ENCODE measurements around the gene ARSK. TPM values are rescaled to one million over a fixed set of nuclear protein-coding genes. Genes with fewer than 3 reads are reported as not detected.

ARSK gene
- polyA plus RNA-seq, 12 donors, result 8.5 to 29.7 (median 11.1) TPM; not detected in 1

DNA sequence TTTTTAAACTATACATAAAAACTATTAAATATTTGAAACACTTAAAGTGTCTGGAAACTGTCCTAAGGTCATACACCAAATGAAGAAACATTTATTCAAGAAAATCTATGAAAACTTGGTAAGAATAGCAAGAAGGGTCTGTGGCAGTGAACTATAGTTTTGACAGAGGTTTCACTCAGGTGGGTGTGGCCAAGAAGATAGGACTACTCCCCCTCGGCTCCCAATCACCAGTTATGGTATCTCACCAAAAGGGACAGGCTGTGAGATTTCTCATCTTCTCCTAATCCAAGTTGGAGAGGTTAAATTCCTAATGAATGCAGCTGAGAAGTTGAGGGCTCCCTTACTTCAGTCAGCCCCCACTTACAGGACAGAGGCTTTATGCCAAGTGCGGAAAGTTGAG, 2.9 kb downstream of the ARSK start:
- DNase-seq, result no peak

DNA sequence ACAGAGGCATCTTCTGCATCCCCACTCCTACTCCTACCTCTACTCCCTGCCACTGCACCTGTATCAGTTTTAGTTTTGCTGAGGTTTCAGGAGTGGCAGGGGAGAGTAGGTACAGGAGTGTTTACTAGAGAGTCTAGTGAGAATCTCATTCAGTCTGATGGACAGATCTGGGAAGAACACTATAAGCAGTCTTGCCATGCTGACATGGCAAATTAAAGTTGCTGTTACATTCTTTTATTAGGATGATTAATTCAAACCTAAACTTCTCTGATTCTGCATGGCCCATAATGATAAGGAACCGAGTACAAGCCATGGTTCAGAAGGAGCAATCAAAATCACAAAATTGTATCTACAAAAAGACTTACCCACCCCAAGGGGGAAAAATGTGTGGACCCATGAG, 7.4 kb downstream of the ARSK start:
- no peak for DNase-seq

- no peak for DNase-seq
Measured at GRCh38 chr5:95563367-95563766, 8.5 kb downstream of the ARSK start.

GRCh38 chr5:95564450-95564849, 9.5 kb downstream of the ARSK start:
- peak; percentile 22 for DNase-seq

DNA sequence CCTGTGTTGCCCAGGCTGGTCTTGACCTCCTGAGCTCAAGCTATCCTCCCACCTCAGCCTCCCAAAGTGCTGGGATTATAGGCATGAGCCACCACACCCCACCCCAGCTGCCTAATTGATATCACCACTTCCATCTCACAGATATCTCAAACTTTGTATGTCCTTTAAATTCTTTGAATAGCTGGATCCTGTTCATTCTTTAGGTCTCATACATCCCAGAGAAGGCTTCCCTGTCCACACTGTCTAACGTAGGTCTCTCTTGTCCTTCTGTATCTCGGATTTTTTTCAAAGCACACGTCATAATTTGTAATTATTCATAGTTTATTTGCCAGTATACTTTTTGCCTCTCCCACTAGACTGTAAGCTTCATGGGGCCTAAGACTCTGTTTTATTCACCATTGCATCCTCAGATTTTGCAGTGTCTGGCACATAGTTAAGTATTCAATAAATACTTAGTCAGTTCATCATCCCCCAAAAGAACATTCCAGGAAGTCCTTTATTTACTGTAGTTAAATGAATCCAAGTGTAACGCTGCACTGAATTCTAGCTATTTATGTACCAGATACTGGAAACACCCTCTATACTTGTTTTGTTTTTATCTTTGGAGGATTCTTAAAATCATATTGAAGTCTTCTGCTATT, 10.5 kb downstream of the ARSK start:
- no peak for DNase-seq

- no peak for DNase-seq
Measured at GRCh38 chr5:95572016-95572415, 17.1 kb downstream of the ARSK start.

- DNase-seq, result no peak
Measured at GRCh38 chr5:95581576-95581975, 26.7 kb downstream of the ARSK start.

GRCh38 chr5:95583992-95584391, 29.1 kb downstream of the ARSK start:
- no peak for DNase-seq

GRCh38 chr5:95590880-95591279, 36.0 kb downstream of the ARSK start:
- DNase-seq, result no peak

DNA sequence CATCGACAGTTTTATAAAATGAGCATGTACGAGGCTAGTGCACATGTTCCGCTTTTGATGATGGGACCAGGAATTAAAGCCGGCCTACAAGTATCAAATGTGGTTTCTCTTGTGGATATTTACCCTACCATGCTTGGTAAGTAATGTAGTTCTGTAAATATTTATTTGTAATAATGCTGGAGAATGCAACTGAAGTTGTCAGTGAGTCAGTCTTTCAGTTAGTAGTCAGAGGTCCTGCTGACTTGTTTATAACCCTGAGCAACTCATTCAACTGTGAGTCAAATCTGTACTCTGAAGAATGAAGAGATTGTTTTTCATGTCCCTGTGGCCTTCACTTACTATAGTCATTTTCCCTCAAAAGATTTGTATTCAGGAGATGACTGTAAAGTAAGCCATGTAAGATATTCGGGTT, 36.6 kb downstream of the ARSK start:
- no peak for DNase-seq

GRCh38 chr5:95595289-95595931, 40.5 kb downstream of the ARSK start:
- DNase-seq, result no peak

DNA sequence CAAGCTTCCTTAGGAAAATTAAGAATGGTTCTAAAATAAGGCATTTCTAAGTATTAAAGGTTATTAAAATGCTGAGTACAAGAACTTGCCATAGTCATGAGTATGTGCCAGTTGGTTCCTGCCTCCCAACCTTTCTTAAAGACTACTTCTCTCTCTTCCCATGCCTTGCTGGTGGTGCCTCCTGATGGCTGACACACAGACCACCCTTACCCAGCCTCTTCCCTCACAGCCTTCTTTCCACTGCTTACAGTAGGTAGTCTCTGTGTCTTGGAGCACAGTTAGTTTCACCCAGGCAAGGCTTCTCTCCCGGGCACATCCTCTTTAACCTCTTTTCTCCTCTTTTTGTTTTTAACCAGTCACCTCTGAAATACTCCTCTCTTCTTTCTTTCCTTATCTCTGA, 44.4 kb downstream of the ARSK start:
- DNase-seq, result no peak

DNA sequence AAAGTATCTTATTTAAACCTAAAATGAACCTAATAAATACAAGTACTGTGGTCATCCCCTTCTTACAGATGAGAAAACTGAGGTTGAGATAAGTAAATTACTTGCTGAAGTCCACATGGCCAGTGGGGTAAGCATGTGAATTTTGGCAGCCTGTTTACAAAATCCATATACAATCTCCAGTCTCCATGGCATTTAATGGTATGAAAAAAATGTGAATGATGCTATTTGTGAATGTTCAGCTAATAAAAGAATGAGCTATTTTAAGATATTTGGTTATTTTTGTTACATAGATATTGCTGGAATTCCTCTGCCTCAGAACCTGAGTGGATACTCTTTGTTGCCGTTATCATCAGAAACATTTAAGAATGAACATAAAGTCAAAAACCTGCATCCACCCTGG, 45.7 kb downstream of the ARSK start:
- no peak for DNase-seq

GRCh38 chr5:95605786-95606185, 50.9 kb downstream of the ARSK start:
- DNase-seq, result no peak

DNA sequence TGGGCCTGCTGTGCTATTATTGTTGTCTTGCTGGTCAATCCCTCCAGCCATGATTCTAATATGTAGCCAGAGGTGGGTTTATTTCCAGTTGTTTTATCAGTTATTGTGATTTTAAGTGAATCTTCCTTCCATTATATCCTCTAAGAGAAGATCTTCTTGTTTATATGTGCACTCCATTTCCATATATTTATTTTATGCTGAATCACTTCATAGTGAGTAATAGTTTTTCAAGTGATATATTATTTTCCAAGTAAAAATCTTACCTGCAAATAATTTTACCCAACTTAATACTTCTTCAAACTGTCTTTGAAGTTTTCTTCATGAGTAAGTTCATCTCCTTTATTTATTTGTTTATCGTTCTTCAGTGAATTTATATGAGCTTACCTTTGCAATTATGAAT, 51.5 kb downstream of the ARSK start:
- DNase-seq, result no peak

GRCh38 chr5:95609711-95610110, 54.8 kb downstream of the ARSK start:
- DNase-seq, result no peak

DNA sequence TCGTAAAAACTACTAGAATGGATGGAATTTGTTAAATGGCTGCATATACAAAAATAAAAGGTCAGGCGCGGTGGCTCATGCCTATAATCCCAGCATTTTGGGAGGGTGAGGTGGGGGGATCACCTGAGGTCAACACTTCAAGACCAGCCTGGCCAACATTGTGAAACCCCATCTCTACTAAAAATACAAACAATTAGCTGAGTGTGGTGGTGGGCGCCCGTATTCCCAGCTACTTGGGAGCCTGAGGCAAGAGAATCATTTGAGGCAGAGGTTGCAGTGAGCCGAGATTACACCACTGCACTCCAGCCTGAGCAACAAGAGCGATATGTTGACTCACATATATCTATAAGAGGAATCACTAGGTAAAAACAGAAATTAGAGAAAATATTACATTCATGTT, 55.6 kb downstream of the ARSK start:
- DNase-seq, result no peak

- no peak for DNase-seq
Measured at GRCh38 chr5:95611396-95611795, 56.5 kb downstream of the ARSK start.

GRCh38 chr5:95613514-95613913, 58.6 kb downstream of the ARSK start:
- no peak for DNase-seq

DNA sequence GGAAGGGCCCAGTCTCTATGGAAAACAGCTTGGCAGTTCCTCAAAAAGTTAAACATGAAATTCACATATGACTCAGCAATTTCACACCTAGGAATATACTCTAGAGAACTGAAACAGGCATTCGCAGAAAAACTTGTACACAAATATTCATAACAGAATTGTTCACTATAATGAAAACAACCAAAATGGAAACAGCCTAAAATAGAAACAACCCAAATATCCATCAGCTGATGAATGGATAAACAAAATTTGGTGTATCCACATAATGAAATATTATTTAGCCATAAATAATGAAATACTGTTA, 60.2 kb downstream of the ARSK start:
- no peak for DNase-seq

- no peak for DNase-seq
Measured at GRCh38 chr5:95617057-95617456, 62.2 kb downstream of the ARSK start.

DNA sequence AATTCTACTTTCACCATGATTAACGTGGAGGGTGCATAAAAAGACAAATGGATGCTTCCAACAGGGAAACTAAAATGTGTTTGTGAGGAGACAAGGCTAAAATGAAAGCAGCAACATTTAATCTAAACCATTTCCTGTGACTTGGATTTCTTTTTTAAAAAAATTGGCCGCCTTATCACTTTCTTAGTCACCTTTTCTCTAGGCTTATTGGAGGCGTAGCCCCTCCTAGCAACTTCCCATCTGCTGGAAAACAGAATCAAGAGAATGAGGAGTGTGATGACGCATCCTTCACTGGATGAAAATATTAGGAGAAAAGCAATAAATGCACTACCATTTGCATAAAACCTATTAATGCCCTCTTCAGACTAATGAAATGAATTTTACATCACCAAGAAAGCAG, 64.2 kb downstream of the ARSK start:
- DNase-seq, result no peak

GRCh38 chr5:95619514-95620029, 64.7 kb downstream of the ARSK start:
- DNase-seq, result no peak
